Ishikawa (cell line): ENCODE measurements around the gene ZNF644.

ENCODE experiments used
- CEBPB ChIP-seq: IDR thresholded peaks from 2 replicates; pipeline ENCODE4 v1.6.1; 2012
- CREB1 ChIP-seq: IDR thresholded peaks from 2 replicates; pipeline ENCODE4 v1.6.1; 2012; ENCODE audit warnings: low read depth
- EGR1 ChIP-seq: IDR thresholded peaks from 2 replicates; pipeline ENCODE4 v1.6.1; 2012
- EP300 ChIP-seq: IDR thresholded peaks from 2 replicates; pipeline ENCODE4 v1.6.1; 2012; ENCODE audit warnings: borderline replicate concordance
- FOXM1 ChIP-seq: IDR thresholded peaks from 2 replicates; pipeline ENCODE4 v1.6.1; 2012; ENCODE audit warnings: low read depth, borderline replicate concordance
- MAX ChIP-seq: IDR thresholded peaks from 2 replicates; pipeline ENCODE4 v1.6.1; 2012
- NFIC ChIP-seq: IDR thresholded peaks from 2 replicates; pipeline ENCODE4 v1.6.1; 2012
- RAD21 ChIP-seq: IDR thresholded peaks from 2 replicates; pipeline ENCODE4 v1.6.1; 2012; ENCODE audit warnings: low read depth
- REST ChIP-seq: IDR thresholded peaks from 2 replicates; pipeline ENCODE4 v1.6.1; 2012; ENCODE audit warnings: low read depth, mild to moderate bottlenecking
- TAF1 ChIP-seq: IDR thresholded peaks from 2 replicates; pipeline ENCODE4 v1.6.1; 2012; ENCODE audit warnings: low read depth, mild to moderate bottlenecking
- TCF12 ChIP-seq: IDR thresholded peaks from 2 replicates; pipeline ENCODE4 v1.6.1; 2012; ENCODE audit warnings: low read depth
- TEAD4 ChIP-seq: IDR thresholded peaks from 2 replicates; pipeline ENCODE4 v1.6.1; 2012
- USF1 ChIP-seq: IDR thresholded peaks from 2 replicates; pipeline ENCODE4 v1.6.1; 2012
- YY1 ChIP-seq: IDR thresholded peaks from 2 replicates; pipeline ENCODE4 v1.6.1; 2012; ENCODE audit warnings: low read depth
- ZBTB7A ChIP-seq: IDR thresholded peaks from 2 replicates; pipeline ENCODE4 v1.6.1; 2012; ENCODE audit warnings: low read depth

Gene ZNF644

GRCh38 chr1:90955769-90956168 lies 66.1 kb downstream of the ZNF644 start:
- TF ChIP-seq YY1 (no peak), CEBPB (no peak), ZBTB7A (no peak), USF1 (no peak), RAD21 (no peak), CREB1 (no peak), TEAD4 (no peak), TAF1 (no peak), NFIC (no peak), REST (no peak), MAX (no peak), FOXM1 (no peak), TCF12 (no peak), EGR1 (no peak), EP300 (no peak)

- TF ChIP-seq EGR1: no peak
- TF ChIP-seq YY1: no peak
- no peak for TF ChIP-seq EP300
- TF ChIP-seq ZBTB7A: no peak
These were observed 68.9 kb downstream of the ZNF644 start for GRCh38 chr1:90952906-90953305.

GRCh38 chr1:90951009-90951408 lies 70.8 kb downstream of the ZNF644 start:
- TF ChIP-seq RAD21: no peak
- no peak for TF ChIP-seq MAX
- no peak for TF ChIP-seq CREB1
- TF ChIP-seq EGR1: no peak
- no peak for TF ChIP-seq TCF12
- TF ChIP-seq CEBPB: no peak
- no peak for TF ChIP-seq YY1
- TF ChIP-seq USF1: no peak

- TF ChIP-seq EGR1 (no peak), TCF12 (no peak), RAD21 (no peak), ZBTB7A (no peak), TAF1 (no peak), NFIC (no peak), TEAD4 (no peak), CREB1 (no peak)
These were observed 73.5 kb downstream of the ZNF644 start for GRCh38 chr1:90948301-90948700.

- no peak for TF ChIP-seq RAD21
These were observed 75.2 kb downstream of the ZNF644 start for GRCh38 chr1:90946630-90947029.

- TF ChIP-seq RAD21: no peak
These were observed 76.5 kb downstream of the ZNF644 start for GRCh38 chr1:90945287-90945686.

GRCh38 chr1:90943966-90944365 lies 77.9 kb downstream of the ZNF644 start:
- no peak for TF ChIP-seq YY1
- no peak for TF ChIP-seq NFIC
- no peak for TF ChIP-seq REST
- no peak for TF ChIP-seq TCF12

- TF ChIP-seq CREB1 (no peak), ZBTB7A (no peak), CEBPB (no peak), YY1 (no peak), EGR1 (no peak), RAD21 (no peak), FOXM1 (no peak), NFIC (no peak), TAF1 (no peak), MAX (no peak), TEAD4 (no peak), USF1 (no peak), EP300 (no peak), REST (no peak), TCF12 (no peak)
These were observed 81.1 kb downstream of the ZNF644 start for GRCh38 chr1:90940746-90941145.
